Panc1 (cell line): ENCODE results near the gene CIB2. TPM values are rescaled to one million over a fixed set of nuclear protein-coding genes. Genes with fewer than 3 reads are reported as not detected.

ENCODE experiments used
- ATAC-seq: fragments of 200-7000 bp; cut with Tn5 transposase; 2 replicates; pipeline ENCODE4 v1.9.1; 2020; ENCODE audit warnings: mild to moderate bottlenecking, moderate library complexity
- BruUV-seq: library from RNA; stranded (reverse); fragments of 400-500 nt; replicated peaks from 2 replicates; lab custom pipeline; 2021; lab: Mats Ljungman, UMichigan
- CTCF ChIA-PET: fragments of 300-600 bp; sonication (Branson Sonifier 250); formaldehyde crosslinking; loops from one replicate; lab custom pipeline; 2022; ENCODE audit warnings: antibody characterized with exemption; lab: Charles Lee
- POLR2A ChIA-PET: fragments of 300-600 bp; sonication (Branson Sonifier 250); formaldehyde crosslinking; loops from one replicate; lab custom pipeline; 2022; ENCODE audit warnings: antibody characterized with exemption; lab: Charles Lee
- DNase-seq: peaks from one replicate; pipeline ENCODE4 v3.0.0-alpha.2; 2010; ENCODE audit warnings: low read depth, low spot score
- H3K27ac ChIP-seq: 2 replicates; pipeline ENCODE4 v1.5.1; 2011; ENCODE audit warnings: mild to moderate bottlenecking, low read length, inconsistent platforms
- H3K27me3 ChIP-seq: fragments of 200-500 bp; sonication (Bioruptor generic); 2 replicates; pipeline ENCODE4 v1.6.0; 2014; ENCODE audit warnings: low read length, inconsistent platforms; ENCODE audit not compliant: control insufficient read depth, insufficient read depth
- H3K36me3 ChIP-seq: fragments of 200-500 bp; sonication (Bioruptor generic); 2 replicates; pipeline ENCODE4 v1.5.1; 2014; ENCODE audit warnings: inconsistent platforms, mild to moderate bottlenecking, low read length, moderate library complexity; ENCODE audit not compliant: control insufficient read depth, insufficient read depth
- H3K4me1 ChIP-seq: 2 replicates; pipeline ENCODE4 v1.5.1; 2011; ENCODE audit warnings: inconsistent platforms, mild to moderate bottlenecking, low read length, moderate library complexity; ENCODE audit not compliant: control insufficient read depth, insufficient read depth
- H3K4me3 ChIP-seq, 2 experiments: 2 replicates each; pipeline ENCODE4 v1.5.1; 2011 to 2012; ENCODE audit warnings: low read depth in 2 of 2, low read length in 2 of 2, mild to moderate bottlenecking in 2 of 2, inconsistent platforms in 1 of 2, moderate library complexity in 1 of 2
- H3K9me3 ChIP-seq: fragments of 200-500 bp; sonication (Bioruptor generic); 2 replicates; pipeline ENCODE4 v1.5.1; 2014; ENCODE audit warnings: low read depth, mild to moderate bottlenecking, inconsistent platforms, low read length, moderate library complexity; ENCODE audit not compliant: control insufficient read depth, insufficient read depth
- POLR2AphosphoS5 ChIP-seq: IDR thresholded peaks from 2 replicates; pipeline ENCODE4 v1.6.1; 2012; ENCODE audit warnings: mild to moderate bottlenecking, low read depth, low read length, moderate library complexity
- SIN3A ChIP-seq: IDR thresholded peaks from 2 replicates; pipeline ENCODE4 v1.6.1; 2012; ENCODE audit warnings: low read depth, mild to moderate bottlenecking, low read length, moderate library complexity, borderline replicate concordance; ENCODE audit not compliant: insufficient read depth
- TCF7L2 ChIP-seq: IDR thresholded peaks from 2 replicates; pipeline ENCODE4 v1.6.1; 2011; ENCODE audit warnings: mild to moderate bottlenecking, low read depth, low read length, inconsistent platforms
- in situ Hi-C: cut with HindIII; loops from 2 replicates; pipeline ENCODE4 v1.10.0; 2016; ENCODE audit warnings: low sequenced_read_pairs, low pct_unique_long_range_greater_than_20kb
- intact Hi-C: fragments of 100-400 bp; cut with micrococcal nuclease; formaldehyde crosslinking; loops from one replicate; pipeline ENCODE4 v1.10.0; 2022; ENCODE audit not compliant: unreplicated experiment
- total RNA-seq: library from RNA; stranded (reverse); gene quantifications from one replicate; pipeline ENCODE4 v1.2.1, GENCODE V29; 2021; ENCODE audit not compliant: unreplicated experiment
- TF ChIP-seq, protein P1 (sequence below): fragments of 450-650 bp; IDR thresholded peaks from 2 replicates; pipeline ENCODE4 v1.5.1; 2017; ENCODE audit warnings: mild to moderate bottlenecking
- TF ChIP-seq, protein P2 (sequence below), 2 experiments: IDR thresholded peaks; 2 replicates each; pipeline ENCODE4 v1.6.1; 2011 to 2012; ENCODE audit warnings: low read depth in 2 of 2, control low read depth in 1 of 2, low read length in 1 of 2, mild to moderate bottlenecking in 1 of 2, moderate library complexity in 1 of 2; ENCODE audit not compliant: insufficient read depth in 1 of 2

Gene CIB2
- total RNA-seq, 1 experiment from 2014 or later: 37.3 TPM

DNA sequence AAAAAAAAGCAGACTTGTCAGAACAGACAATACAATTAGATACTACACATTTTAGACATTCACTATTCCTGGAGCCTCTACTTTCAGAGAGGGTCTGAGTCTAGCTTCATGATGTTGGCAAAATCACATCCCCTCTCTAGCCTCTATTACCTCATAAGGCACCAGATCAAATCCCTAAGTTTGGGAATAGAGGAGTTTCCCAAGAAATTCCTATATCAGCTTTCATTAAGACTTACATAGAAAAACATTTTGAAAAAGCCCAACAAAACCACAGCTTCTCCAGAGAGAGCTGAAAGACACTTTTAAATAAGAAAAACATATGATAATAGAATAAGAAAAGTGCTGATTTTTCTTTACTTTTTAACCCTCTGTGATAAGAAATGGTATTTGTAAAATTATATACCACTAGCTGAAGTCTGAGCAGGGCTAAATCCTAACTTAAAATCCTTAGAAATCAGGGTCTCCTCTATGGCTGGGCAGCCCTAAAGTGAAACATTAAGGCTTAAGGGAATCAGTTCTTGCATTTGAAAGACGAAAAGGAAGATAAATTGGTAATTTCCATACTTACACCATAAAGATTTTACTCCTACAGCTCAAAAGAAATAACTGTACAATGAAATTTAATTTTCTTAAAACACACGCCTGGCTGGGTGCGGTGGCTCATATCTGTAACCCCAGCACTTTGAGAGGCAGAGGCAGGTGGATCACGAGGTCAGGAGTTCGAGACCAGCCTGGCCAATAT lies 58.0 kb downstream of the CIB2 start:
- ChIA-PET POLR2A (no interaction called here), CTCF (interaction anchor here (1.2 kb wide), 1 partner anchor 16 kb away, joined by 4 read pairs; no protein-coding TSS in a partner anchor)
- Histone ChIP-seq H3K27ac (peak overlapping the region; percentile 82), H3K4me1 (peaks cover 64% of the 10 kb centered on the region), H3K9me3 (no peaks in the 10 kb centered on the region), H3K27me3 (no peaks in the 10 kb centered on the region), H3K4me3 (no peak overlapping the region), H3K36me3 (no peaks in the 10 kb centered on the region)
- BruUV-seq: no TSS peak
- intact Hi-C loops (no loop called here), in situ Hi-C loops (no loop called here)
- DNase-seq (no peak), ATAC-seq (no peak)
- TF ChIP-seq, protein P1, sequence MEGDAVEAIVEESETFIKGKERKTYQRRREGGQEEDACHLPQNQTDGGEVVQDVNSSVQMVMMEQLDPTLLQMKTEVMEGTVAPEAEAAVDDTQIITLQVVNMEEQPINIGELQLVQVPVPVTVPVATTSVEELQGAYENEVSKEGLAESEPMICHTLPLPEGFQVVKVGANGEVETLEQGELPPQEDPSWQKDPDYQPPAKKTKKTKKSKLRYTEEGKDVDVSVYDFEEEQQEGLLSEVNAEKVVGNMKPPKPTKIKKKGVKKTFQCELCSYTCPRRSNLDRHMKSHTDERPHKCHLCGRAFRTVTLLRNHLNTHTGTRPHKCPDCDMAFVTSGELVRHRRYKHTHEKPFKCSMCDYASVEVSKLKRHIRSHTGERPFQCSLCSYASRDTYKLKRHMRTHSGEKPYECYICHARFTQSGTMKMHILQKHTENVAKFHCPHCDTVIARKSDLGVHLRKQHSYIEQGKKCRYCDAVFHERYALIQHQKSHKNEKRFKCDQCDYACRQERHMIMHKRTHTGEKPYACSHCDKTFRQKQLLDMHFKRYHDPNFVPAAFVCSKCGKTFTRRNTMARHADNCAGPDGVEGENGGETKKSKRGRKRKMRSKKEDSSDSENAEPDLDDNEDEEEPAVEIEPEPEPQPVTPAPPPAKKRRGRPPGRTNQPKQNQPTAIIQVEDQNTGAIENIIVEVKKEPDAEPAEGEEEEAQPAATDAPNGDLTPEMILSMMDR: no peak
- TF ChIP-seq, protein P2, sequence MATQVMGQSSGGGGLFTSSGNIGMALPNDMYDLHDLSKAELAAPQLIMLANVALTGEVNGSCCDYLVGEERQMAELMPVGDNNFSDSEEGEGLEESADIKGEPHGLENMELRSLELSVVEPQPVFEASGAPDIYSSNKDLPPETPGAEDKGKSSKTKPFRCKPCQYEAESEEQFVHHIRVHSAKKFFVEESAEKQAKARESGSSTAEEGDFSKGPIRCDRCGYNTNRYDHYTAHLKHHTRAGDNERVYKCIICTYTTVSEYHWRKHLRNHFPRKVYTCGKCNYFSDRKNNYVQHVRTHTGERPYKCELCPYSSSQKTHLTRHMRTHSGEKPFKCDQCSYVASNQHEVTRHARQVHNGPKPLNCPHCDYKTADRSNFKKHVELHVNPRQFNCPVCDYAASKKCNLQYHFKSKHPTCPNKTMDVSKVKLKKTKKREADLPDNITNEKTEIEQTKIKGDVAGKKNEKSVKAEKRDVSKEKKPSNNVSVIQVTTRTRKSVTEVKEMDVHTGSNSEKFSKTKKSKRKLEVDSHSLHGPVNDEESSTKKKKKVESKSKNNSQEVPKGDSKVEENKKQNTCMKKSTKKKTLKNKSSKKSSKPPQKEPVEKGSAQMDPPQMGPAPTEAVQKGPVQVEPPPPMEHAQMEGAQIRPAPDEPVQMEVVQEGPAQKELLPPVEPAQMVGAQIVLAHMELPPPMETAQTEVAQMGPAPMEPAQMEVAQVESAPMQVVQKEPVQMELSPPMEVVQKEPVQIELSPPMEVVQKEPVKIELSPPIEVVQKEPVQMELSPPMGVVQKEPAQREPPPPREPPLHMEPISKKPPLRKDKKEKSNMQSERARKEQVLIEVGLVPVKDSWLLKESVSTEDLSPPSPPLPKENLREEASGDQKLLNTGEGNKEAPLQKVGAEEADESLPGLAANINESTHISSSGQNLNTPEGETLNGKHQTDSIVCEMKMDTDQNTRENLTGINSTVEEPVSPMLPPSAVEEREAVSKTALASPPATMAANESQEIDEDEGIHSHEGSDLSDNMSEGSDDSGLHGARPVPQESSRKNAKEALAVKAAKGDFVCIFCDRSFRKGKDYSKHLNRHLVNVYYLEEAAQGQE (IDR thresholded peaks at IDR 0.05; ENCODE audit: insufficient read depth in 1 of 2, low read depth in 2 of 2, low read length in 1 of 2): no peak
- TF ChIP-seq SIN3A (no peak), TCF7L2 (no peak)

DNA sequence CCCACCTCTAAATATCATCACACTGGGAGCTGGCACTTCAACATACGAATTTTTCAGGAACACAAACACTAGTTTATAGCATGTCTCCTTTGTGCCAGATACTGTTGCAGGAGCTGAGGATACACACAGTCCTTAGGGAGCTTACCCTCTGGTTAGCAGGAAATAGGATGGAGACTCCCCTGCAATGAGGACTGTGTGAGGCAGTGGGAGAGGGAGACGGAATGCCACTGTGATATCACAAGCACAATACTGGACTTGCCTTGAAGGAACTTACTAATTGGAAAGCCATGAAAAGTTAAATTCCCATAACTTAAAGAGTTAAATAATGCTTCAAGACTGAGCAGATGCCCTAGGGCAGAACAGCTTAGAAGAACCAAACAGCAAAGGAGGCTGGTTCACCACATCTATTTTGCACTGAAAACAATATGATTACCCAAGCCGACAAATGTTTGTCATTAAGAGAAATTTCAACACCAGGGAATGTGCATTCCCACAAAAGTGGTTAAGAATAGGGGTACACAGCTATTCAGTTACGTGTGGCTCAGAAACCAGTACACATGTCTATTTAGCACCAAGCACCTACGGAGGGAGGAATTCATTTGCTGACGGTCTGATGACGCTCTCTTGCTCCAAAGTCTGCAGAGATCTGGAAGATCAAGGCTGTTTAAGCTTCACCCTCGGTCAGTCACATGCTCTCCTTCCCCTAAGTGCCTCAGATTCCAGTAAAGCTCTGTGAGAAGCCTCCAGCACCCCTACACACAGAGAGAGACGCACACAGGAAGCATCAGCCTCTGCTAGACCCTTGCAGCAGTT lies 59.0 kb downstream of the CIB2 start:
- ATAC-seq (no peak), DNase-seq (no peak)
- CTCF ChIA-PET: interaction anchor here (1.2 kb wide), 1 partner anchor 16 kb away, joined by 4 read pairs; no protein-coding TSS in a partner anchor
- Histone ChIP-seq H3K36me3 (no peaks in the 10 kb centered on the region), H3K9me3 (no peaks in the 10 kb centered on the region), H3K27ac (peak overlapping the region; percentile 82), H3K4me3 (peak overlapping the region in 1 of 2 experiments; percentile 37; a peak in 2 of 4 replicates), H3K4me1 (peaks cover 74% of the 10 kb centered on the region), H3K27me3 (no peaks in the 10 kb centered on the region)
- intact Hi-C loops (no loop called here), in situ Hi-C loops (no loop called here)
- POLR2A ChIA-PET: interaction anchor here (0.5 to 0.6 kb wide), 2 partner anchors 800 to 1895 kb away, joined by 5 to 18 read pairs; no protein-coding TSS in a partner anchor
- no TSS peak for BruUV-seq
- no peak for TF ChIP-seq TCF7L2
- TF ChIP-seq POLR2AphosphoS5: no peak
